ENCODE results near the gene PLPPR5. TPM values are rescaled to one million over a fixed set of nuclear protein-coding genes. Genes with fewer than 3 reads are reported as not detected.
A peak's percentile ranks its signal among the peaks of the same experiment; 100 is the strongest.
"Not testable (repeated sequence)": the region's sequence is repeated elsewhere in the genome, so short reads cannot be mapped to it uniquely, and the experiment has no call there.

PLPPR5 gene
- not detected in 2 replicates for total RNA-seq (2014; rRNA removed; shearing (Covaris generic))
- not detected in 2 replicates for polyA plus RNA-seq (2016; fragmentation: Nextera tagmentation; extraction: Ambion mirVana)

GRCh38 chr1:99004861-99005442, at the start of gene PLPPR5:
Gene PLPPR5 (minus strand): TSS chr1:99004861. CDS start chr1:99004671, 190 bp downstream.
- in situ Hi-C loops (cut with MboI), result no loop called here

DNA sequence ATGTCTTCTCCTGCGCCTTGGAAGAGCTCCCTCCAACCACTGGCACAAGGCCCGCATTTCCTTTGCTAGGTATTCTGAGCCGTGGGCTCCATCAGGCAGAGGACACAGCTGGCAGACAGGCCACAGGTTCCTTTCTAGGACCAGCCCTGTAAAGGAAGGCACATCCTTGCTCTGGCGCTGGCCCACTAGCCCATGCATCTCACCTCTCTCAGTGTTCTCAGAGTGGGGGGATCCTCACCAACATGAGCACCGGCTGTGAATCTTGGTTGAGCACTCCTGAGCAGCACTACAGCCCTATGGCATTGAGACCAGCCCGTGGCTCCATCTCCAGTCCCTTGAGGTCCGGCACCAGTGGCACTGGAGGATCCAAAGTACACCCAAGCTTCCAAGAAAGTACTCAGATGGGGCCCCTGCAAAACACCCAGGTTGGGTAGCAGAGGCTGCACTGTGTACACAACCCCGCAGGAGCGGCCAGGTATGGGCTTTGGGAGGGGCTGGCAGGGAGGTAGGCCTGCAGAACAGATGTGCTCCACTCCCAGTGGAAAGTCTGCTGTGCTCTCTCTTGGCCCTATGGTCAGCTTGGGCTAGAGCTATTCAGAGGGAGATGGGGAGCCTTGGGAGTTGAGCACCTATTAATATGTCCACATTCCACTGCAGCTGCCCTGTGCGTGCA, 47.1 kb upstream of the PLPPR5 start:
- Histone ChIP-seq H3K27me3 (replicated peaks; ENCODE audit: insufficient read depth) (no peaks in the 10 kb centered on the region), H3K36me3 (ENCODE audit: low read depth) (no peaks in the 10 kb centered on the region), H3K27ac (no peak overlapping the region), H3K4me3 (no peak overlapping the region), H3K9me3 (ENCODE audit: low read depth) (no peaks in the 10 kb centered on the region), H3K4me2 (ENCODE audit: unreplicated experiment) (no peak overlapping the region), H3F3A (ENCODE audit: insufficient read depth) (no peaks in the 10 kb centered on the region), H3K9ac (no peak overlapping the region), H4K20me1 (ENCODE audit: insufficient read depth) (no peaks in the 10 kb centered on the region), H3K9me2 (ENCODE audit: insufficient read depth) (no peaks in the 10 kb centered on the region), H3K4me1 (ENCODE audit: insufficient read depth) (no peaks in the 10 kb centered on the region), H2AFZ (no peak overlapping the region), H3K79me2 (ENCODE audit: insufficient read depth) (no peaks in the 10 kb centered on the region)
- DNase-seq, result no peak
- no peak for TF ChIP-seq EZH2 (IDR thresholded peaks at IDR 0.05; ENCODE audit: insufficient read depth, poor library complexity, severe bottlenecking)
- TF ChIP-seq EZH2phosphoT487 (IDR thresholded peaks at IDR 0.05; ENCODE audit: insufficient read depth, low read depth), result no peak
- in situ Hi-C loops (cut with MboI), result no loop called here
- 54 to 56% methylated on average over 10 of the region's 10 CpGs for WGBS, 2 experiments (ENCODE audit: low coverage in 1 of 2, low lambda C conversion rate in 2 of 2, missing lambda C conversion rate in 2 of 2)

More at GRCh38 chr1:99004861-99005442, at the start of gene PLPPR5:
- H3K4me3 ChIP-seq, result peak within 1 kb of the TSS; percentile 70
- no peaks in the 10 kb centered on the region for H3K9me2 ChIP-seq (ENCODE audit: insufficient read depth)
- no peaks in the 10 kb centered on the region for H3K9me3 ChIP-seq (ENCODE audit: low read depth)
- H3K79me2 ChIP-seq (ENCODE audit: insufficient read depth), result no peaks in the 10 kb centered on the region
- peak within 1 kb of the TSS; percentile 61 for H2AFZ ChIP-seq
- H3K27ac ChIP-seq, result no peak within 1 kb of the TSS
- TF ChIP-seq EZH2phosphoT487 (IDR thresholded peaks at IDR 0.05; ENCODE audit: insufficient read depth, low read depth), result 0 out of 2 replicates have a peak, but pooled peaks have one; percentile 15
- TF ChIP-seq EZH2 (IDR thresholded peaks at IDR 0.05; ENCODE audit: insufficient read depth, poor library complexity, severe bottlenecking), result no peak
- H3K4me2 ChIP-seq (ENCODE audit: unreplicated experiment), result peak within 1 kb of the TSS; percentile 88
- no peak within 1 kb of the TSS for H3K9ac ChIP-seq
- WGBS, 2 experiments (ENCODE audit: low coverage in 1 of 2, low lambda C conversion rate in 2 of 2, missing lambda C conversion rate in 2 of 2), result 1 to 2% methylated on average over 30 to 47 of the region's 56 CpGs
- no peaks in the 10 kb centered on the region for H3K36me3 ChIP-seq (ENCODE audit: low read depth)
- H3K4me1 ChIP-seq (ENCODE audit: insufficient read depth), result peaks cover 4% of the 10 kb centered on the region
- no peaks in the 10 kb centered on the region for H3F3A ChIP-seq (ENCODE audit: insufficient read depth)
- DNase-seq, result peak; percentile 52
- no peaks in the 10 kb centered on the region for H4K20me1 ChIP-seq (ENCODE audit: insufficient read depth)
- peaks cover 34% of the 10 kb centered on the region for H3K27me3 ChIP-seq (replicated peaks; ENCODE audit: insufficient read depth)

DNA sequence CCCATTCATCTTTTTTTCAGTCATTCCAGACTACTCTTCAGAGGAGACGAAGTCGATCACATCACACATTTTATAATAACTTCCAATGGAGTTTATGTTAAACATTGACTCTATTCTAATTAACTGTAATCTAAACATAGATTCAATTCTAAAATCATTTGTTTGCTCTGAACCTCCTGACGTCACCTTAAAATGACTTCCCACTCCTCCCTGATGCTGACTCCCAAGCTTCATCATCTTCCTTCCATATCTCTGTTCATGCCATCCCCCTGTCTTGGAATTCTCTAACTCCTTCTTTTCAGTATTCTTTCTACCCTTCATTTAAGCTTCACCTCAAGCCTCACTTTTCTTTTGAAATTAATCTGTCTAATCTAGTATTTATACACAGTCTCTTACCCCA, 45.1 kb upstream of the PLPPR5 start:
- no peaks in the 10 kb centered on the region for H3K9me3 ChIP-seq (ENCODE audit: low read depth)
- H3K4me3 ChIP-seq, result no peak overlapping the region
- H3K9me2 ChIP-seq (ENCODE audit: insufficient read depth), result no peaks in the 10 kb centered on the region
- H4K20me1 ChIP-seq (ENCODE audit: insufficient read depth), result no peaks in the 10 kb centered on the region
- in situ Hi-C loops (cut with MboI), result no loop called here
- 42 to 48% methylated on average over 3 of the region's 3 CpGs for WGBS, 2 experiments (ENCODE audit: low coverage in 1 of 2, low lambda C conversion rate in 2 of 2, missing lambda C conversion rate in 2 of 2)
- no peaks in the 10 kb centered on the region for H3K27me3 ChIP-seq (replicated peaks; ENCODE audit: insufficient read depth)
- no peaks in the 10 kb centered on the region for H3K4me1 ChIP-seq (ENCODE audit: insufficient read depth)
- no peaks in the 10 kb centered on the region for H3K36me3 ChIP-seq (ENCODE audit: low read depth)
- TF ChIP-seq EZH2 (IDR thresholded peaks at IDR 0.05; ENCODE audit: insufficient read depth, poor library complexity, severe bottlenecking), result no peak
- TF ChIP-seq EZH2phosphoT487 (IDR thresholded peaks at IDR 0.05; ENCODE audit: insufficient read depth, low read depth), result no peak
- H3K4me2 ChIP-seq (ENCODE audit: unreplicated experiment), result no peak overlapping the region
- no peak overlapping the region for H2AFZ ChIP-seq
- no peak overlapping the region for H3K9ac ChIP-seq
- no peak overlapping the region for H3K27ac ChIP-seq
- DNase-seq, result no peak
- H3K79me2 ChIP-seq (ENCODE audit: insufficient read depth), result no peaks in the 10 kb centered on the region
- no peaks in the 10 kb centered on the region for H3F3A ChIP-seq (ENCODE audit: insufficient read depth)

DNA sequence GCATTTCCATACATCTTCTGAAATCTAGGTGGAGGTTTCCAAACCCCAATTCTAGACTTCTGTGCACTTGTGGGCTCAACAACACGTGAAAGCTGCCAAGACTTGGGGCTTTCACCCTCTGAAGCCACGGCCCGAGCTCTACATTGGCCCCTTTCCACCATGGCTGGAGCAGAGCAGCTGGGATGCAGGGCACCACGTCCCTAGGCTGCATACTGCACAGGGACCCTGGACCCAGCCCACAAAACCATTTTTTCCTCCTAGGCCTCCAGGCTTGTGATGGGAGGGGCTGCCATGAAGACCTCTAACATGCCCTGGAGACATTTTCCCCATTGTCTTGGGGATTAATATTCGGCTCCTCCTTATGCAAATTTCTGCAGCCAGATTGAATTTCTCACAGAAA, 32.1 kb upstream of the PLPPR5 start:
- H3K9ac ChIP-seq, result not testable (repeated sequence)
- 13 to 14% methylated on average over 5 of the region's 5 CpGs for WGBS, 2 experiments (ENCODE audit: low coverage in 1 of 2, low lambda C conversion rate in 2 of 2, missing lambda C conversion rate in 2 of 2)

More for the DNA sequence above, 32.1 kb upstream of the PLPPR5 start:
- H3K4me1 ChIP-seq (ENCODE audit: insufficient read depth); H3K4me3 ChIP-seq; H3K27ac ChIP-seq; H3K79me2 ChIP-seq (ENCODE audit: insufficient read depth); DNase-seq; H3K9me3 ChIP-seq (ENCODE audit: low read depth); H4K20me1 ChIP-seq (ENCODE audit: insufficient read depth); H2AFZ ChIP-seq; H3K9me2 ChIP-seq (ENCODE audit: insufficient read depth); H3K4me2 ChIP-seq (ENCODE audit: unreplicated experiment); H3K27me3 ChIP-seq (replicated peaks; ENCODE audit: insufficient read depth); H3F3A ChIP-seq (ENCODE audit: insufficient read depth); H3K36me3 ChIP-seq (ENCODE audit: low read depth); in situ Hi-C loops (cut with MboI): not testable (repeated sequence)

All from GM23248 (cell line).